ENCODE results near the gene FAM83C.

GRCh38 chr20:35243986-35244385 lies 48.2 kb downstream of the FAM83C start:
- TF ChIP-seq CTCF (conservative IDR thresholded peaks at IDR 0.05; ENCODE audit: low read depth, low read length), result no peak
- no peak for TF ChIP-seq EZH2 (IDR thresholded peaks at IDR 0.05; ENCODE audit: borderline replicate concordance, low read depth, low read length, poor library complexity, severe bottlenecking)

All from A673 (cell line).